ENCODE data around the gene OR13G1. TPM values are rescaled to one million over a fixed set of nuclear protein-coding genes. Genes with fewer than 3 reads are reported as not detected.

Gene OR13G1
- total RNA-seq, 6 experiments from 2014 or later, result not detected

- H3K4me3 ChIP-seq, result no peak overlapping the region
- no peaks in the 10 kb centered on the region for H3K27me3 ChIP-seq
- H3K27ac ChIP-seq, result no peak overlapping the region
- H3K36me3 ChIP-seq, result no peaks in the 10 kb centered on the region
- DNase-seq (no peak), ATAC-seq (no peak)
- H3K4me1 ChIP-seq, result no peaks in the 10 kb centered on the region
- whole genome bisulfite sequencing (ENCODE audit: insufficient coverage, low coverage, low lambda C conversion rate, missing lambda C conversion rate), result 56% methylated on average over 1 of the region's 1 CpG
- no peaks in the 10 kb centered on the region for H3K9me3 ChIP-seq
- no peak for TF ChIP-seq POLR2A (IDR thresholded peaks at IDR 0.05)
- TF ChIP-seq CTCF (IDR thresholded peaks at IDR 0.05), result no peak
- intact Hi-C loops (cut with DNase I), result no loop called here
Observed at GRCh38 chr1:247701338-247701737, 21.8 kb upstream of the OR13G1 start.

- H3K4me1 ChIP-seq, result no peaks in the 10 kb centered on the region
- H3K9me3 ChIP-seq, result no peaks in the 10 kb centered on the region
- intact Hi-C loops (cut with DNase I), result no loop called here
- H3K27me3 ChIP-seq, result no peaks in the 10 kb centered on the region
- H3K36me3 ChIP-seq, result no peaks in the 10 kb centered on the region
- no peak overlapping the region for H3K27ac ChIP-seq
- TF ChIP-seq CTCF (IDR thresholded peaks at IDR 0.05) (peak; percentile 39 to 79 (median 74)), POLR2A (IDR thresholded peaks at IDR 0.05) (no peak)
- no peak overlapping the region for H3K4me3 ChIP-seq
- ATAC-seq, result peak; percentile 65 to 76 (median 68)
- 19% methylated on average over 7 of the region's 7 CpGs for WGBS (ENCODE audit: insufficient coverage, low coverage, low lambda C conversion rate, missing lambda C conversion rate)
- no peak for DNase-seq
Observed at GRCh38 chr1:247681288-247681897, 1.9 kb upstream of the OR13G1 start.

GRCh38 chr1:247680171-247680570 lies 632 bp upstream of the OR13G1 start:
- H3K4me1 ChIP-seq, result no peaks in the 10 kb centered on the region
- no peaks in the 10 kb centered on the region for H3K27me3 ChIP-seq
- H3K4me3 ChIP-seq, result no peak overlapping the region
- TF ChIP-seq CTCF (IDR thresholded peaks at IDR 0.05) (no peak), POLR2A (IDR thresholded peaks at IDR 0.05) (no peak)
- DNase-seq (no peak), ATAC-seq (no peak)
- H3K27ac ChIP-seq, result no peak overlapping the region
- H3K36me3 ChIP-seq, result no peaks in the 10 kb centered on the region
- WGBS (ENCODE audit: insufficient coverage, low coverage, low lambda C conversion rate, missing lambda C conversion rate), result 65% methylated on average over 4 of the region's 4 CpGs
- H3K9me3 ChIP-seq, result no peaks in the 10 kb centered on the region
- intact Hi-C loops (cut with DNase I), result no loop called here

GRCh38 chr1:247669225-247669624 lies 10.3 kb downstream of the OR13G1 start:
- 24% methylated on average over 1 of the region's 1 CpG for WGBS (ENCODE audit: insufficient coverage, low coverage, low lambda C conversion rate, missing lambda C conversion rate)
- intact Hi-C loops (cut with DNase I), result no loop called here

More at GRCh38 chr1:247669225-247669624, 10.3 kb downstream of the OR13G1 start:
- Histone ChIP-seq H3K27ac (no peak overlapping the region), H3K4me3 (no peak overlapping the region), H3K27me3 (no peaks in the 10 kb centered on the region), H3K9me3 (no peaks in the 10 kb centered on the region), H3K36me3 (no peaks in the 10 kb centered on the region), H3K4me1 (no peaks in the 10 kb centered on the region)
- ATAC-seq (no peak), DNase-seq (no peak)
- TF ChIP-seq CTCF (IDR thresholded peaks at IDR 0.05) (no peak), POLR2A (IDR thresholded peaks at IDR 0.05) (no peak)

All from right lobe of liver (tissue), 6 donors.